ENCODE data around the gene MT1H. TPM values are rescaled to one million over a fixed set of nuclear protein-coding genes. Genes with fewer than 3 reads are reported as not detected.

MT1H gene
- total and polyA plus RNA-seq, 4 donors = 4.4 to 1,775 (median 938) TPM

- Histone ChIP-seq H3K4me3 (ENCODE audit: low read depth in 1 of 3, low read length in 3 of 3) (peak overlapping the region; percentile 34 to 93 (median 48)), H3K27me3 (ENCODE audit: control insufficient read depth in 4 of 4, insufficient read depth in 4 of 4, low read length in 3 of 4) (no peaks in the 10 kb centered on the region), H3K36me3 (ENCODE audit: control insufficient read depth in 4 of 4, insufficient read depth in 3 of 4, low read depth in 1 of 4, low read length in 3 of 4) (peaks cover 0 to under 1% (median 0%) of the 10 kb centered on the region in 4 donors), H3K4me1 (ENCODE audit: control insufficient read depth in 4 of 4, insufficient read depth in 4 of 4, low read length in 3 of 4) (peaks cover 2 to 24% (median 7%) of the 10 kb centered on the region in 4 donors), H3K9me3 (ENCODE audit: control insufficient read depth in 4 of 4, low read length in 3 of 4) (no peaks in the 10 kb centered on the region), H3K9ac (ENCODE audit: low read depth in 1 of 2, low read length in 2 of 2) (peak overlapping the region in 1 of 2 donors; percentile 24), H3K27ac (ENCODE audit: low read depth in 1 of 2, low read length in 2 of 2) (peak overlapping the region; percentile 84 to 87)
- DNase-seq (ENCODE audit: low spot score) = no peak
- TF ChIP-seq EGR1 (IDR thresholded peaks at IDR 0.05; ENCODE audit: low read depth in 2 of 2) (no peak), ATF3 (IDR thresholded peaks at IDR 0.05) (no peak)
- 22% methylated on average over 14 of the region's 14 CpGs for WGBS
These were observed 37.8 kb upstream of the MT1H start for GRCh38 chr16:56631832-56632155.

- no peaks in the 10 kb centered on the region for H3K36me3 ChIP-seq (ENCODE audit: control insufficient read depth in 4 of 4, insufficient read depth in 3 of 4, low read depth in 1 of 4, low read length in 3 of 4)
- WGBS = under 1% methylated on average over 61 of the region's 61 CpGs
- peak; percentile 64 for DNase-seq (ENCODE audit: low spot score)
- peaks cover 2 to 24% (median 7%) of the 10 kb centered on the region in 4 donors for H3K4me1 ChIP-seq (ENCODE audit: control insufficient read depth in 4 of 4, insufficient read depth in 4 of 4, low read length in 3 of 4)
- no peaks in the 10 kb centered on the region for H3K9me3 ChIP-seq (ENCODE audit: control insufficient read depth in 4 of 4, low read length in 3 of 4)
- H3K4me3 ChIP-seq (ENCODE audit: low read depth in 1 of 3, low read length in 3 of 3) = peak within 1 kb of the TSS; percentile 48 to 95 (median 93)
- peak within 1 kb of the TSS; percentile 77 to 84 for H3K9ac ChIP-seq (ENCODE audit: low read depth in 1 of 2, low read length in 2 of 2)
- peak within 1 kb of the TSS; percentile 84 to 87 for H3K27ac ChIP-seq (ENCODE audit: low read depth in 1 of 2, low read length in 2 of 2)
- no peaks in the 10 kb centered on the region for H3K27me3 ChIP-seq (ENCODE audit: control insufficient read depth in 4 of 4, insufficient read depth in 4 of 4, low read length in 3 of 4)
- TF ChIP-seq MAX (IDR thresholded peaks at IDR 0.05) (no peak), JUND (IDR thresholded peaks at IDR 0.05) (no peak), HNF4A (conservative IDR thresholded peaks at IDR 0.05) (no peak), GABPA (IDR thresholded peaks at IDR 0.05 in 1 of 2, conservative IDR thresholded peaks at IDR 0.05 in 1 of 2) (no peak), CTCF (IDR thresholded peaks at IDR 0.05; ENCODE audit: low read depth, low read length, missing input control) (no peak), SP1 (IDR thresholded peaks at IDR 0.05) (peak; percentile 80), RXRA (IDR thresholded peaks at IDR 0.05) (peak; percentile 7 to 8), ATF3 (IDR thresholded peaks at IDR 0.05) (no peak), YY1 (IDR thresholded peaks at IDR 0.05) (peak; percentile 42), ZBTB33 (IDR thresholded peaks at IDR 0.05) (no peak), RAD21 (IDR thresholded peaks at IDR 0.05) (peak in 1 of 2 donors; percentile 30), NR2F2 (IDR thresholded peaks at IDR 0.05) (peak; percentile 7), REST (IDR thresholded peaks at IDR 0.05) (no peak)
These were observed 37.3 kb upstream of the MT1H start, which contains the start of gene MT1M for GRCh38 chr16:56632156-56632847. Gene MT1M, plus strand, starts transcription at chr16:56632659. Its CDS starts 73 bp downstream, at chr16:56632732.
